Sigmoid colon (tissue), 4 donors: ENCODE measurements around the gene HDDC3.

ENCODE experiments used
- CTCF ChIP-seq, 4 experiments: fragments of 450-650 bp in 3 of 4; fragments of 200-600 bp in 1 of 4; IDR thresholded peaks; one replicate each; pipeline ENCODE4 v1.5.1; 2016 to 2019; ENCODE audit warnings: antibody characterized with exemption in 4 of 4, mild to moderate bottlenecking in 3 of 4, moderate library complexity in 2 of 4
- POLR2A ChIP-seq, 2 donors: fragments of 450-650 bp; IDR thresholded peaks; one replicate each; pipeline ENCODE4 v1.6.1; 2016; ENCODE audit warnings: antibody characterized with exemption in 2 of 2, mild to moderate bottlenecking in 2 of 2, moderate library complexity in 2 of 2
- POLR2AphosphoS5 ChIP-seq, 4 donors: sonication (generic); formaldehyde crosslinking; IDR thresholded peaks; one replicate each; pipeline ENCODE4 v1.6.1; 2017; ENCODE audit warnings: antibody characterized with exemption in 4 of 4

GRCh38 chr15:90905306-90906180 lies 26.8 kb downstream of the HDDC3 start:
- no peak for TF ChIP-seq CTCF (IDR thresholded peaks at IDR 0.05)
- no peak for TF ChIP-seq POLR2A (IDR thresholded peaks at IDR 0.05)
- TF ChIP-seq POLR2AphosphoS5 (IDR thresholded peaks at IDR 0.05) = no peak
